Liver (tissue), 9 donors: ENCODE data around the gene ST6GAL1. TPM values are rescaled to one million over a fixed set of nuclear protein-coding genes. Genes with fewer than 3 reads are reported as not detected.

Source experiments
- DNase-seq: peaks from one replicate; pipeline ENCODE4 v3.0.0-alpha.2; 2017; ENCODE audit warnings: low spot score
- H3K27ac ChIP-seq, 2 donors: one replicate each; pipeline ENCODE4 v1.7.0; 2013; ENCODE audit warnings: inconsistent platforms in 2 of 2, low read length in 2 of 2, control low read depth in 1 of 2, low read depth in 1 of 2, mild to moderate bottlenecking in 1 of 2
- H3K27me3 ChIP-seq, 4 donors: one replicate each; pipeline versions ENCODE4 v1.6.1 to v1.7.0; 2013; ENCODE audit warnings: low read length in 3 of 4, inconsistent platforms in 1 of 4, mild to moderate bottlenecking in 1 of 4, moderate library complexity in 1 of 4; ENCODE audit not compliant: control insufficient read depth in 4 of 4, insufficient read depth in 4 of 4
- H3K36me3 ChIP-seq, 4 donors: one replicate each; pipeline versions ENCODE4 v1.6.1 to v1.7.0; 2013; ENCODE audit warnings: low read length in 3 of 4, mild to moderate bottlenecking in 3 of 4, low read depth in 1 of 4, moderate library complexity in 1 of 4; ENCODE audit not compliant: control insufficient read depth in 4 of 4, insufficient read depth in 3 of 4
- H3K4me1 ChIP-seq, 4 donors: one replicate each; pipeline versions ENCODE4 v1.6.1 to v1.7.0; 2013; ENCODE audit warnings: low read length in 3 of 4, mild to moderate bottlenecking in 3 of 4, moderate library complexity in 1 of 4; ENCODE audit not compliant: control insufficient read depth in 4 of 4, insufficient read depth in 4 of 4
- H3K4me3 ChIP-seq, 3 donors: one replicate each; pipeline versions ENCODE4 v1.6.1 to v1.7.0; 2013; ENCODE audit warnings: low read length in 3 of 3, control low read depth in 1 of 3, low read depth in 1 of 3, mild to moderate bottlenecking in 1 of 3
- H3K9ac ChIP-seq, 2 donors: one replicate each; pipeline ENCODE4 v1.7.0; 2013; ENCODE audit warnings: low read length in 2 of 2, mild to moderate bottlenecking in 2 of 2, moderate library complexity in 2 of 2, control low read depth in 1 of 2, low read depth in 1 of 2
- H3K9me3 ChIP-seq, 4 donors: one replicate each; pipeline versions ENCODE4 v1.6.1 to v1.7.0; 2013; ENCODE audit warnings: low read length in 3 of 4; ENCODE audit not compliant: control insufficient read depth in 4 of 4
- ATF3 ChIP-seq: IDR thresholded peaks from 2 replicates; pipeline ENCODE4 v1.6.1; 2016; ENCODE audit warnings: antibody characterized with exemption
- CTCF ChIP-seq: fragments of 150-350 bp; IDR thresholded peaks from 2 replicates; pipeline ENCODE4 v1.5.1; 2017; ENCODE audit warnings: improper control_type of control experiment, low read depth, low read length; ENCODE audit not compliant: missing input control
- EGR1 ChIP-seq, 2 donors: IDR thresholded peaks; 2 replicates each; pipeline ENCODE4 v1.6.1; 2016 to 2018; ENCODE audit warnings: antibody characterized with exemption in 2 of 2, low read depth in 2 of 2
- FOXA1 ChIP-seq: IDR thresholded peaks from 2 replicates; pipeline ENCODE4 v1.6.1; 2016; ENCODE audit warnings: antibody characterized with exemption
- FOXA2 ChIP-seq: IDR thresholded peaks from 2 replicates; pipeline ENCODE4 v1.6.1; 2016; ENCODE audit warnings: antibody characterized with exemption
- GABPA ChIP-seq, 2 donors: IDR thresholded peaks in 1 of 2; conservative IDR thresholded peaks in 1 of 2; 2 replicates each; pipeline ENCODE4 v1.6.1; 2016; ENCODE audit warnings: antibody characterized with exemption in 2 of 2, mild to moderate bottlenecking in 1 of 2, moderate library complexity in 1 of 2
- HNF4A ChIP-seq, 2 donors: conservative IDR thresholded peaks; 2 replicates each; pipeline ENCODE4 v1.6.1; 2016; ENCODE audit warnings: antibody characterized with exemption in 2 of 2, mild to moderate bottlenecking in 2 of 2
- JUND ChIP-seq, 2 donors: IDR thresholded peaks; 2 replicates each; pipeline ENCODE4 v1.6.1; 2016; ENCODE audit warnings: antibody characterized with exemption in 2 of 2
- NR2F2 ChIP-seq: IDR thresholded peaks from 2 replicates; pipeline ENCODE4 v1.6.1; 2016; ENCODE audit warnings: antibody characterized with exemption
- RAD21 ChIP-seq, 2 donors: IDR thresholded peaks; 2 replicates each; pipeline ENCODE4 v1.6.1; 2016; ENCODE audit warnings: antibody characterized with exemption in 2 of 2, mild to moderate bottlenecking in 2 of 2
- REST ChIP-seq: IDR thresholded peaks from 2 replicates; pipeline ENCODE4 v1.6.1; 2016; ENCODE audit warnings: antibody characterized with exemption, mild to moderate bottlenecking
- RXRA ChIP-seq, 2 donors: IDR thresholded peaks; 2 replicates each; pipeline ENCODE4 v1.6.1; 2017 to 2018; ENCODE audit warnings: antibody characterized with exemption in 2 of 2, mild to moderate bottlenecking in 1 of 2
- SP1 ChIP-seq: IDR thresholded peaks from 2 replicates; pipeline ENCODE4 v1.6.1; 2018; ENCODE audit warnings: antibody characterized with exemption, mild to moderate bottlenecking
- TAF1 ChIP-seq: conservative IDR thresholded peaks from 2 replicates; pipeline ENCODE4 v1.6.1; 2016; ENCODE audit warnings: antibody characterized with exemption, mild to moderate bottlenecking
- YY1 ChIP-seq: IDR thresholded peaks from 2 replicates; pipeline ENCODE4 v1.6.1; 2016; ENCODE audit warnings: antibody characterized with exemption, mild to moderate bottlenecking
- ZBTB33 ChIP-seq: IDR thresholded peaks from 2 replicates; pipeline ENCODE4 v1.6.1; 2016; ENCODE audit warnings: antibody characterized with exemption
- WGBS: extraction: QIAGEN DNeasy Blood & Tissue Kit; methylation state at CpG from one replicate; pipeline ENCODE4 v1.1.7; 2013; 5-methylcytosine and 5-hydroxymethylcytosine counted together
- polyA plus RNA-seq, 2 donors: library from polyadenylated mRNA; stranded (reverse) in 1 of 2; unstranded in 1 of 2; fragments of 200-250 nt in 1 of 2; fragments of >200 nt in 1 of 2; fragmentation: Nextera tagmentation in 1 of 2; extraction: Ambion mirVana in 1 of 2; gene quantifications; one replicate each; pipeline versions ENCODE4 v1.2.1 to v1.2.3, GENCODE V29; 2013 to 2015
- total RNA-seq, 2 donors: library from RNA; depleted of rRNA; stranded (reverse); fragments of >200 nt; gene quantifications; one replicate each; pipeline ENCODE4 v1.2.3, GENCODE V29; 2014
- donor health status: healthy.
- donor health status: healthy.
- donor health status: healthy.
- donor health status: healthy.
- donor health status: healthy.

Gene ST6GAL1
- total and polyA plus RNA-seq, 4 donors: 102 to 425 (median 328) TPM

GRCh38 chr3:186998937-186999368 is 68.6 kb downstream of the ST6GAL1 start:
- no peak overlapping the region for H3K27ac ChIP-seq
- TF ChIP-seq TAF1 (no peak), REST (no peak), NR2F2 (no peak), ATF3 (no peak), CTCF (no peak)
- 86% methylated on average over 9 of the region's 9 CpGs for WGBS
- no peaks in the 10 kb centered on the region for H3K36me3 ChIP-seq
- H3K9ac ChIP-seq: no peak overlapping the region
- H3K4me1 ChIP-seq: peaks cover 0 to 6% (median under 1%) of the 10 kb centered on the region in 4 donors
- no peak overlapping the region for H3K4me3 ChIP-seq
- H3K27me3 ChIP-seq: no peaks in the 10 kb centered on the region
- no peak for DNase-seq
- H3K9me3 ChIP-seq: no peaks in the 10 kb centered on the region

- no peaks in the 10 kb centered on the region for H3K36me3 ChIP-seq
- TF ChIP-seq YY1: no peak
- no peak for TF ChIP-seq FOXA1
- no peak for TF ChIP-seq HNF4A (conservative IDR thresholded peaks at IDR 0.05)
- TF ChIP-seq NR2F2: no peak
- TF ChIP-seq EGR1 (IDR thresholded peaks at IDR 0.05; ENCODE audit: low read depth in 2 of 2): no peak
- TF ChIP-seq RXRA (IDR thresholded peaks at IDR 0.05): no peak
- no peak for TF ChIP-seq RAD21 (IDR thresholded peaks at IDR 0.05)
- no peak for TF ChIP-seq FOXA2
- no peak for TF ChIP-seq SP1
- H3K27ac ChIP-seq: peak overlapping the region in 1 of 2 donors; percentile 2
- H3K4me1 ChIP-seq: peaks cover 0 to 6% (median 0%) of the 10 kb centered on the region in 4 donors
- no peaks in the 10 kb centered on the region for H3K9me3 ChIP-seq
- no peak for DNase-seq
- H3K9ac ChIP-seq: no peak overlapping the region
- WGBS: 84% methylated on average over 4 of the region's 4 CpGs
- no peaks in the 10 kb centered on the region for H3K27me3 ChIP-seq
- H3K4me3 ChIP-seq: no peak overlapping the region
These were observed 70.4 kb downstream of the ST6GAL1 start for GRCh38 chr3:187000711-187001151.

GRCh38 chr3:187002915-187003314 is 72.6 kb downstream of the ST6GAL1 start:
- Histone ChIP-seq H3K4me3 (no peak overlapping the region), H3K27ac (no peak overlapping the region), H3K9ac (no peak overlapping the region), H3K9me3 (no peaks in the 10 kb centered on the region), H3K36me3 (no peaks in the 10 kb centered on the region), H3K4me1 (no peaks in the 10 kb centered on the region), H3K27me3 (no peaks in the 10 kb centered on the region)
- no peak for TF ChIP-seq ZBTB33
- no peak for TF ChIP-seq NR2F2
- TF ChIP-seq ATF3: no peak
- no peak for TF ChIP-seq TAF1
- no peak for TF ChIP-seq HNF4A (conservative IDR thresholded peaks at IDR 0.05)
- TF ChIP-seq JUND (IDR thresholded peaks at IDR 0.05): no peak
- TF ChIP-seq FOXA1: no peak
- no peak for TF ChIP-seq SP1
- no peak for TF ChIP-seq CTCF
- no peak for TF ChIP-seq GABPA (IDR thresholded peaks at IDR 0.05 in 1 of 2, conservative IDR thresholded peaks at IDR 0.05 in 1 of 2)
- no peak for TF ChIP-seq RAD21 (IDR thresholded peaks at IDR 0.05)
- no peak for TF ChIP-seq FOXA2
- DNase-seq: no peak
- WGBS: 86% methylated on average over 4 of the region's 4 CpGs
